Stimulated activated naive CD8-positive, alpha-beta T cell treated with anti-CD3 and anti-CD28 coated beads, Interleukin-15, Interleukin-2, amounts not matched to agents 100 U/mL and 50 U/mL, for 24 hours (primary cell): ENCODE data around the gene CHN1.

Source experiments
- ATAC-seq: fragments of 150-1000 bp; cut with Tn5 transposase; one replicate; pipeline ENCODE4 v1.10.0; 2021
- DNase-seq: peaks from one replicate; pipeline ENCODE4 v3.0.0; 2021

CHN1 gene

GRCh38 chr2:174787487-174788205 lies 217.5 kb downstream of the CHN1 start:
- peak; percentile 74 for DNase-seq
- peak; percentile 92 for ATAC-seq

GRCh38 chr2:174786066-174786725 lies 219.0 kb downstream of the CHN1 start:
- ATAC-seq: no peak
- no peak for DNase-seq

- DNase-seq (no peak), ATAC-seq (no peak)
Observed at GRCh38 chr2:174785481-174785880, 219.7 kb downstream of the CHN1 start.

- no peak for DNase-seq
- no peak for ATAC-seq
Observed at GRCh38 chr2:174784909-174785308, 220.3 kb downstream of the CHN1 start.

GRCh38 chr2:174784316-174784715 lies 220.9 kb downstream of the CHN1 start:
- DNase-seq (no peak), ATAC-seq (no peak)

GRCh38 chr2:174781996-174782395 lies 223.2 kb downstream of the CHN1 start:
- no peak for ATAC-seq
- DNase-seq: no peak

- ATAC-seq (no peak), DNase-seq (no peak)
Observed at GRCh38 chr2:174781298-174781697, 223.9 kb downstream of the CHN1 start.

GRCh38 chr2:174780856-174781255 lies 224.3 kb downstream of the CHN1 start:
- DNase-seq (no peak), ATAC-seq (no peak)

- DNase-seq: no peak
- no peak for ATAC-seq
Observed at GRCh38 chr2:174780191-174780840, 224.9 kb downstream of the CHN1 start.

- no peak for DNase-seq
- ATAC-seq: no peak
Observed at GRCh38 chr2:174779361-174779928, 225.7 kb downstream of the CHN1 start.

- DNase-seq (peak; percentile 78), ATAC-seq (peak; percentile 94)
Observed at GRCh38 chr2:174778085-174778981, 226.8 kb downstream of the CHN1 start.

GRCh38 chr2:174777347-174778084 lies 227.7 kb downstream of the CHN1 start:
- DNase-seq: no peak
- ATAC-seq: no peak

GRCh38 chr2:174776675-174777074 lies 228.5 kb downstream of the CHN1 start:
- no peak for ATAC-seq

GRCh38 chr2:174776223-174776622 lies 229.0 kb downstream of the CHN1 start:
- ATAC-seq: no peak
- peak; percentile 51 for DNase-seq

More at GRCh38 chr2:174776675-174777074, 228.5 kb downstream of the CHN1 start:
- no peak for DNase-seq

- no peak for DNase-seq
- no peak for ATAC-seq
Observed at GRCh38 chr2:174775571-174775980, 229.6 kb downstream of the CHN1 start.

GRCh38 chr2:174774886-174775285 lies 230.3 kb downstream of the CHN1 start:
- DNase-seq: no peak
- ATAC-seq: no peak

GRCh38 chr2:174773215-174773614 lies 232.0 kb downstream of the CHN1 start:
- DNase-seq (no peak), ATAC-seq (no peak)

GRCh38 chr2:174772472-174772801 lies 232.7 kb downstream of the CHN1 start:
- DNase-seq (no peak), ATAC-seq (no peak)

- peak; percentile 70 for DNase-seq
- peak; percentile 83 for ATAC-seq
Observed at GRCh38 chr2:174771631-174772471, 233.3 kb downstream of the CHN1 start.

GRCh38 chr2:174771136-174771535 lies 234.0 kb downstream of the CHN1 start:
- no peak for ATAC-seq
- DNase-seq: no peak
